HEK293 (cell line): Measurements from ENCODE around the gene BCR.
A peak's percentile ranks its signal among the peaks of the same experiment; 100 is the strongest.

Source experiments
- CTCF ChIA-PET: fragments of 350-600 bp; formaldehyde crosslinking; extraction: SDS; loops from one replicate; lab custom pipeline; 2021; ENCODE audit warnings: antibody characterized with exemption; lab: Yijun Ruan, JAX
- POLR2A ChIA-PET: fragments of 300-600 bp; formaldehyde crosslinking; extraction: SDS; loops from one replicate; lab custom pipeline; 2020; ENCODE audit warnings: antibody characterized with exemption, inconsistent platforms; lab: Yijun Ruan, JAX
- H3K27ac ChIP-seq: fragments of 200-500 bp; sonication (Bioruptor generic); 2 replicates; pipeline ENCODE4 v1.5.1; 2014; ENCODE audit warnings: low read depth, low read length, control low read depth, inconsistent platforms; ENCODE audit errors: extremely low read depth
- H3K36me3 ChIP-seq, 2 experiments: fragments of 200-500 bp in 1 of 2; sonication (Bioruptor generic) in 1 of 2; 1 replicate in 1 of 2; 2 replicates in 1 of 2; pipeline ENCODE4 v1.5.1; 2014 to 2017; ENCODE audit warnings: inconsistent platforms in 2 of 2, low read length in 2 of 2; ENCODE audit not compliant: control insufficient read depth in 2 of 2, insufficient read depth in 1 of 2
- H3K4me1 ChIP-seq: fragments of 200-500 bp; sonication (Bioruptor generic); 2 replicates; pipeline ENCODE4 v1.5.1; 2014; ENCODE audit warnings: mild to moderate bottlenecking, low read length, inconsistent platforms; ENCODE audit not compliant: control insufficient read depth, insufficient read depth
- H3K4me3 ChIP-seq: 2 replicates; pipeline ENCODE4 v1.5.1; 2011; ENCODE audit warnings: low read depth, mild to moderate bottlenecking, control low read depth, low read length, moderate library complexity
- H3K9me3 ChIP-seq: fragments of 200-500 bp; sonication (Bioruptor generic); 2 replicates; pipeline ENCODE4 v1.5.1; 2014; ENCODE audit warnings: low read depth, low read length, inconsistent platforms; ENCODE audit not compliant: control insufficient read depth, insufficient read depth
- FEZF1 ChIP-seq: fragments of 450-650 bp; formaldehyde crosslinking; IDR thresholded peaks from 2 replicates; pipeline ENCODE4 v1.5.1; 2016; ENCODE audit warnings: missing biosample characterization, missing genetic modification characterization
- KLF17 ChIP-seq: fragments of 450-650 bp; formaldehyde crosslinking; IDR thresholded peaks from 2 replicates; pipeline ENCODE4 v1.5.1; 2016; ENCODE audit warnings: missing biosample characterization, missing genetic modification characterization
- PATZ1 ChIP-seq: fragments of 450-650 bp; formaldehyde crosslinking; IDR thresholded peaks from 2 replicates; pipeline ENCODE4 v1.5.1; 2016; ENCODE audit warnings: missing biosample characterization, missing genetic modification characterization
- SALL2 ChIP-seq: fragments of 450-650 bp; formaldehyde crosslinking; IDR thresholded peaks from 2 replicates; pipeline ENCODE4 v1.5.0; 2017; ENCODE audit warnings: missing biosample characterization, mild to moderate bottlenecking, missing genetic modification characterization, borderline replicate concordance
- SCRT2 ChIP-seq: fragments of 450-650 bp; formaldehyde crosslinking; IDR thresholded peaks from 2 replicates; pipeline ENCODE4 v1.5.1; 2016; ENCODE audit warnings: missing biosample characterization, missing genetic modification characterization
- SP7 ChIP-seq: fragments of 450-650 bp; formaldehyde crosslinking; IDR thresholded peaks from 2 replicates; pipeline ENCODE4 v1.5.1; 2016; ENCODE audit warnings: missing biosample characterization, missing genetic modification characterization
- WT1 ChIP-seq: fragments of 450-650 bp; formaldehyde crosslinking; IDR thresholded peaks from 2 replicates; pipeline ENCODE4 v1.5.1; 2016; ENCODE audit warnings: missing biosample characterization, missing genetic modification characterization
- ZBTB21 ChIP-seq: fragments of 450-650 bp; formaldehyde crosslinking; IDR thresholded peaks from 2 replicates; pipeline ENCODE4 v1.5.1; 2017; ENCODE audit warnings: missing biosample characterization, missing genetic modification characterization
- ZBTB44 ChIP-seq: fragments of 450-650 bp; IDR thresholded peaks from 2 replicates; pipeline ENCODE4 v1.5.1; 2018; ENCODE audit warnings: missing biosample characterization, mild to moderate bottlenecking, missing genetic modification characterization
- ZFP37 ChIP-seq: fragments of 450-650 bp; formaldehyde crosslinking; IDR thresholded peaks from 2 replicates; pipeline ENCODE4 v1.5.1; 2016; ENCODE audit warnings: missing biosample characterization, missing genetic modification characterization
- ZNF146 ChIP-seq: fragments of 450-650 bp; formaldehyde crosslinking; IDR thresholded peaks from 2 replicates; pipeline ENCODE4 v1.5.1; 2016; ENCODE audit warnings: missing biosample characterization, missing genetic modification characterization
- ZNF211 ChIP-seq: fragments of 450-650 bp; formaldehyde crosslinking; IDR thresholded peaks from 2 replicates; pipeline ENCODE4 v1.5.1; 2016; ENCODE audit warnings: low read depth, missing biosample characterization, missing genetic modification characterization
- ZNF214 ChIP-seq: fragments of 450-650 bp; formaldehyde crosslinking; IDR thresholded peaks from 2 replicates; pipeline ENCODE4 v1.5.1; 2017; ENCODE audit warnings: missing biosample characterization, mild to moderate bottlenecking, missing genetic modification characterization, borderline replicate concordance
- ZNF366 ChIP-seq: fragments of 450-650 bp; formaldehyde crosslinking; conservative IDR thresholded peaks from 2 replicates; pipeline ENCODE4 v1.5.1; 2016; ENCODE audit warnings: missing biosample characterization, missing genetic modification characterization
- ZNF394 ChIP-seq: fragments of 450-650 bp; formaldehyde crosslinking; IDR thresholded peaks from 2 replicates; pipeline ENCODE4 v1.5.1; 2016; ENCODE audit warnings: missing biosample characterization, missing genetic modification characterization, mild to moderate bottlenecking, moderate library complexity, borderline replicate concordance
- ZNF600 ChIP-seq: fragments of 450-650 bp; formaldehyde crosslinking; IDR thresholded peaks from 2 replicates; pipeline ENCODE4 v1.5.1; 2016; ENCODE audit warnings: missing biosample characterization, missing genetic modification characterization
- ZNF645 ChIP-seq: fragments of 450-650 bp; formaldehyde crosslinking; IDR thresholded peaks from 2 replicates; pipeline ENCODE4; 2016; ENCODE audit warnings: missing biosample characterization, missing genetic modification characterization
- TF ChIP-seq, protein P1 (sequence below): fragments of 450-650 bp; formaldehyde crosslinking; IDR thresholded peaks from 2 replicates; pipeline ENCODE4 v1.5.1; 2016; ENCODE audit warnings: missing biosample characterization, missing genetic modification characterization
- TF ChIP-seq, protein P2 (sequence below): fragments of 450-650 bp; formaldehyde crosslinking; IDR thresholded peaks from 2 replicates; pipeline ENCODE4 v1.5.1; 2017; ENCODE audit warnings: missing biosample characterization, missing genetic modification characterization
- TF ChIP-seq, protein P3 (sequence below): fragments of 450-650 bp; formaldehyde crosslinking; IDR thresholded peaks from 2 replicates; pipeline ENCODE4 v1.5.1; 2016; ENCODE audit warnings: missing biosample characterization, missing genetic modification characterization
- TF ChIP-seq, protein P4 (sequence below): fragments of 450-650 bp; formaldehyde crosslinking; IDR thresholded peaks from 2 replicates; pipeline ENCODE4 v1.5.1; 2017; ENCODE audit warnings: missing biosample characterization, missing genetic modification characterization

BCR gene

GRCh38 chr22:23251445-23252093 is 71.3 kb downstream of the BCR start:
- Histone ChIP-seq H3K27ac (no peak overlapping the region), H3K36me3 (peaks cover 0 to 35% of the 10 kb centered on the region in 2 experiments; a peak in 1 of 3 replicates), H3K4me1 (no peaks in the 10 kb centered on the region), H3K9me3 (no peaks in the 10 kb centered on the region), H3K4me3 (no peak overlapping the region)
- CTCF ChIA-PET, result interaction anchor here (0.6 to 3.0 kb wide), 8 partner anchors 18 to 445 kb away, joined by 3 to 20 read pairs (median 4); no protein-coding TSS in a partner anchor
- POLR2A ChIA-PET, result interaction anchor here (1.0 kb wide), 1 partner anchor 9 kb away, joined by 3 read pairs; no protein-coding TSS in a partner anchor
- TF ChIP-seq ZNF394 (peak; percentile 28; the same call in 1 of the 2 replicates), KLF17 (tag by site-specific recombination) (peak; percentile 93), SALL2 (no peak), SP7 (peak; percentile 70), ZNF146 (tag by site-specific recombination) (no peak), ZBTB21 (tag by site-specific recombination) (no peak), ZNF645 (no peak), ZNF366 (peak; percentile 58; the same call in 1 of the 2 replicates), PATZ1 (tag by site-specific recombination) (peak; percentile 30; the same call in 1 of the 2 replicates), ZBTB44 (tag by site-specific recombination) (no peak), WT1 (tag by site-specific recombination) (0 out of 2 replicates have a peak, but pooled peaks have one; percentile 28), FEZF1 (no peak), ZNF214 (tag by site-specific recombination) (no peak), ZFP37 (tag by site-specific recombination) (0 out of 2 replicates have a peak, but pooled peaks have one; percentile 22), ZNF600 (peak; percentile 38), SCRT2 (no peak; the same call in none of the 2 replicates), ZNF211 (tag by site-specific recombination) (no peak)
- TF ChIP-seq, protein P1, sequence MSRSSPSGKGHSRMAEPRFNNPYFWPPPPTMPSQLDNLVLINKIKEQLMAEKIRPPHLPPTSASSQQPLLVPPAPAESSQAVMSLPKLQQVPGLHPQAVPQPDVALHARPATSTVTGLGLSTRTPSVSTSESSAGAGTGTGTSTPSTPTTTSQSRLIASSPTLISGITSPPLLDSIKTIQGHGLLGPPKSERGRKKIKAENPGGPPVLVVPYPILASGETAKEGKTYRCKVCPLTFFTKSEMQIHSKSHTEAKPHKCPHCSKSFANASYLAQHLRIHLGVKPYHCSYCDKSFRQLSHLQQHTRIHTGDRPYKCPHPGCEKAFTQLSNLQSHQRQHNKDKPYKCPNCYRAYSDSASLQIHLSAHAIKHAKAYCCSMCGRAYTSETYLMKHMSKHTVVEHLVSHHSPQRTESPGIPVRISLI (tag by site-specific recombination), result no peak
- TF ChIP-seq, protein P2, sequence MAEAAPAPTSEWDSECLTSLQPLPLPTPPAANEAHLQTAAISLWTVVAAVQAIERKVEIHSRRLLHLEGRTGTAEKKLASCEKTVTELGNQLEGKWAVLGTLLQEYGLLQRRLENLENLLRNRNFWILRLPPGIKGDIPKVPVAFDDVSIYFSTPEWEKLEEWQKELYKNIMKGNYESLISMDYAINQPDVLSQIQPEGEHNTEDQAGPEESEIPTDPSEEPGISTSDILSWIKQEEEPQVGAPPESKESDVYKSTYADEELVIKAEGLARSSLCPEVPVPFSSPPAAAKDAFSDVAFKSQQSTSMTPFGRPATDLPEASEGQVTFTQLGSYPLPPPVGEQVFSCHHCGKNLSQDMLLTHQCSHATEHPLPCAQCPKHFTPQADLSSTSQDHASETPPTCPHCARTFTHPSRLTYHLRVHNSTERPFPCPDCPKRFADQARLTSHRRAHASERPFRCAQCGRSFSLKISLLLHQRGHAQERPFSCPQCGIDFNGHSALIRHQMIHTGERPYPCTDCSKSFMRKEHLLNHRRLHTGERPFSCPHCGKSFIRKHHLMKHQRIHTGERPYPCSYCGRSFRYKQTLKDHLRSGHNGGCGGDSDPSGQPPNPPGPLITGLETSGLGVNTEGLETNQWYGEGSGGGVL (tag by site-specific recombination), result no peak
- TF ChIP-seq, protein P3, sequence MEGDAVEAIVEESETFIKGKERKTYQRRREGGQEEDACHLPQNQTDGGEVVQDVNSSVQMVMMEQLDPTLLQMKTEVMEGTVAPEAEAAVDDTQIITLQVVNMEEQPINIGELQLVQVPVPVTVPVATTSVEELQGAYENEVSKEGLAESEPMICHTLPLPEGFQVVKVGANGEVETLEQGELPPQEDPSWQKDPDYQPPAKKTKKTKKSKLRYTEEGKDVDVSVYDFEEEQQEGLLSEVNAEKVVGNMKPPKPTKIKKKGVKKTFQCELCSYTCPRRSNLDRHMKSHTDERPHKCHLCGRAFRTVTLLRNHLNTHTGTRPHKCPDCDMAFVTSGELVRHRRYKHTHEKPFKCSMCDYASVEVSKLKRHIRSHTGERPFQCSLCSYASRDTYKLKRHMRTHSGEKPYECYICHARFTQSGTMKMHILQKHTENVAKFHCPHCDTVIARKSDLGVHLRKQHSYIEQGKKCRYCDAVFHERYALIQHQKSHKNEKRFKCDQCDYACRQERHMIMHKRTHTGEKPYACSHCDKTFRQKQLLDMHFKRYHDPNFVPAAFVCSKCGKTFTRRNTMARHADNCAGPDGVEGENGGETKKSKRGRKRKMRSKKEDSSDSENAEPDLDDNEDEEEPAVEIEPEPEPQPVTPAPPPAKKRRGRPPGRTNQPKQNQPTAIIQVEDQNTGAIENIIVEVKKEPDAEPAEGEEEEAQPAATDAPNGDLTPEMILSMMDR (tag by site-specific recombination), result no peak
- TF ChIP-seq, protein P4, sequence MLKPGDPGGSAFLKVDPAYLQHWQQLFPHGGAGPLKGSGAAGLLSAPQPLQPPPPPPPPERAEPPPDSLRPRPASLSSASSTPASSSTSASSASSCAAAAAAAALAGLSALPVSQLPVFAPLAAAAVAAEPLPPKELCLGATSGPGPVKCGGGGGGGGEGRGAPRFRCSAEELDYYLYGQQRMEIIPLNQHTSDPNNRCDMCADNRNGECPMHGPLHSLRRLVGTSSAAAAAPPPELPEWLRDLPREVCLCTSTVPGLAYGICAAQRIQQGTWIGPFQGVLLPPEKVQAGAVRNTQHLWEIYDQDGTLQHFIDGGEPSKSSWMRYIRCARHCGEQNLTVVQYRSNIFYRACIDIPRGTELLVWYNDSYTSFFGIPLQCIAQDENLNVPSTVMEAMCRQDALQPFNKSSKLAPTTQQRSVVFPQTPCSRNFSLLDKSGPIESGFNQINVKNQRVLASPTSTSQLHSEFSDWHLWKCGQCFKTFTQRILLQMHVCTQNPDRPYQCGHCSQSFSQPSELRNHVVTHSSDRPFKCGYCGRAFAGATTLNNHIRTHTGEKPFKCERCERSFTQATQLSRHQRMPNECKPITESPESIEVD, result no peak
